ENCODE results near the gene CCDC187. TPM values are rescaled to one million over a fixed set of nuclear protein-coding genes. Genes with fewer than 3 reads are reported as not detected.
"Not testable (repeated sequence)": the region's sequence is repeated elsewhere in the genome, so short reads cannot be mapped to it uniquely, and the experiment has no call there.

CCDC187 gene
- total RNA-seq, 2 donors from 2014 or later, result 0.04 to 0.09 TPM

- no peaks in the 10 kb centered on the region for H3K9me3 ChIP-seq (ENCODE audit: control insufficient read depth, low read length)
- H3K27me3 ChIP-seq (ENCODE audit: control insufficient read depth, insufficient read depth, low read length, poor library complexity, severe bottlenecking), result no peaks in the 10 kb centered on the region
- WGBS, 2 experiments (ENCODE audit: insufficient coverage in 1 of 2, insufficient read length in 1 of 2), result 94 to 98% methylated on average over 26 to 32 of the region's 32 CpGs
- DNase-seq, result no peak
- H3K27me3 Mint-ChIP-seq (ENCODE audit: insufficient read depth), result no peaks in the 10 kb centered on the region
- no peaks in the 10 kb centered on the region for H3K4me1 Mint-ChIP-seq
- H3K4me1 ChIP-seq (ENCODE audit: control insufficient read depth, insufficient read depth, low read length), result no peaks in the 10 kb centered on the region
- H3K36me3 Mint-ChIP-seq (ENCODE audit: low read depth), result peaks cover 20% of the 10 kb centered on the region
- H3K27ac ChIP-seq (ENCODE audit: low read depth, low read length), result no peak overlapping the region
- TF ChIP-seq CTCF (conservative IDR thresholded peaks at IDR 0.05), result no peak
- no peak overlapping the region for H3K4me3 ChIP-seq (ENCODE audit: low read length)
- peak overlapping the region; percentile 74 for H3K27ac Mint-ChIP-seq
- H3K9me3 Mint-ChIP-seq, result no peaks in the 10 kb centered on the region
- no peaks in the 10 kb centered on the region for H3K36me3 ChIP-seq (ENCODE audit: control insufficient read depth, insufficient read depth, low read length)
- H3K4me3 Mint-ChIP-seq, result no peak overlapping the region
- H3K9ac ChIP-seq (ENCODE audit: extremely low read depth, low read length, poor library complexity, severe bottlenecking), result no peak overlapping the region
Observed at GRCh38 chr9:136237486-136238341, 66.2 kb downstream of the CCDC187 start.

GRCh38 chr9:136236471-136237410 is 67.2 kb downstream of the CCDC187 start:
- H3K4me1 ChIP-seq (ENCODE audit: control insufficient read depth, insufficient read depth, low read length); H3K27me3 Mint-ChIP-seq (ENCODE audit: insufficient read depth); H3K4me3 ChIP-seq (ENCODE audit: low read length); H3K4me3 Mint-ChIP-seq; H3K9me3 ChIP-seq (ENCODE audit: control insufficient read depth, low read length); DNase-seq; H3K27ac Mint-ChIP-seq; H3K9ac ChIP-seq (ENCODE audit: extremely low read depth, low read length, poor library complexity, severe bottlenecking); H3K27me3 ChIP-seq (ENCODE audit: control insufficient read depth, insufficient read depth, low read length, poor library complexity, severe bottlenecking); H3K4me1 Mint-ChIP-seq; H3K9me3 Mint-ChIP-seq; H3K27ac ChIP-seq (ENCODE audit: low read depth, low read length); H3K36me3 ChIP-seq (ENCODE audit: control insufficient read depth, insufficient read depth, low read length): not testable (repeated sequence)
- H3K36me3 Mint-ChIP-seq (ENCODE audit: low read depth), result peaks cover 22% of the 10 kb centered on the region
- 94 to 97% methylated on average over 25 to 43 of the region's 43 CpGs for WGBS, 2 experiments (ENCODE audit: insufficient coverage in 1 of 2, insufficient read length in 1 of 2)

GRCh38 chr9:136235709-136236455 is 68.0 kb downstream of the CCDC187 start:
- H3K27me3 ChIP-seq (ENCODE audit: control insufficient read depth, insufficient read depth, low read length, poor library complexity, severe bottlenecking), result no peaks in the 10 kb centered on the region
- Mint-ChIP-seq H3K4me3 (no peak overlapping the region), H3K4me1 (no peaks in the 10 kb centered on the region), H3K27me3 (ENCODE audit: insufficient read depth) (no peaks in the 10 kb centered on the region), H3K36me3 (ENCODE audit: low read depth) (peaks cover 22% of the 10 kb centered on the region), H3K9me3 (no peaks in the 10 kb centered on the region), H3K27ac (peak overlapping the region; percentile 26)
- 93 to 95% methylated on average over 23 to 27 of the region's 27 CpGs for whole genome bisulfite sequencing, 2 experiments (ENCODE audit: insufficient coverage in 1 of 2, insufficient read length in 1 of 2)
- no peak overlapping the region for H3K27ac ChIP-seq (ENCODE audit: low read depth, low read length)
- H3K4me1 ChIP-seq (ENCODE audit: control insufficient read depth, insufficient read depth, low read length), result no peaks in the 10 kb centered on the region
- H3K9me3 ChIP-seq (ENCODE audit: control insufficient read depth, low read length), result no peaks in the 10 kb centered on the region
- no peak overlapping the region for H3K4me3 ChIP-seq (ENCODE audit: low read length)
- H3K36me3 ChIP-seq (ENCODE audit: control insufficient read depth, insufficient read depth, low read length), result no peaks in the 10 kb centered on the region
- DNase-seq, result no peak
- no peak overlapping the region for H3K9ac ChIP-seq (ENCODE audit: extremely low read depth, low read length, poor library complexity, severe bottlenecking)
- TF ChIP-seq CTCF (conservative IDR thresholded peaks at IDR 0.05), result no peak

All from endodermal cell (in vitro differentiated cells).